ENCODE results near the gene DMWD.

DNA sequence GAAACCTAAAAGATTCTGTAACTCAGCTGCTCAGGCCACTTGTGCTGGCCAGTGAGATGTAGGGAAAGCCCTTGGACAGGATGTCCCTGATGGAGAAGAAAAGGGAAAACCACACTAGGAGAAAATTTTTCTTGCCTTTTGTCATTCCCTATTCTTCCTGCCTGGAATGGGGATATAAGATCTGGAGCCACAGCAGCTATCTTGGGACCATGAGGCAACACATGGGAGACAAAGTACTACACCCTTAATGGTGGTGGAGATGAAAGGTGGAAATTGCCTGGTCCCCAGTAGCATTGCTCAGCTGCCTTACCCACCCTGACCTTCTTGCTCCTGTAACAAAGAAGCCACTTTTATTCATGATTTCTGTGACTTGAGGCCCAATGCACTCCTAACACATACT is 13.1 kb upstream of the DMWD start:
- no peak for TF ChIP-seq CTCF (IDR thresholded peaks at IDR 0.05; ENCODE audit: insufficient read depth, low read length)
- TF ChIP-seq POLR2AphosphoS5 (IDR thresholded peaks at IDR 0.05; ENCODE audit: low read depth) = no peak
- TF ChIP-seq, protein P1, sequence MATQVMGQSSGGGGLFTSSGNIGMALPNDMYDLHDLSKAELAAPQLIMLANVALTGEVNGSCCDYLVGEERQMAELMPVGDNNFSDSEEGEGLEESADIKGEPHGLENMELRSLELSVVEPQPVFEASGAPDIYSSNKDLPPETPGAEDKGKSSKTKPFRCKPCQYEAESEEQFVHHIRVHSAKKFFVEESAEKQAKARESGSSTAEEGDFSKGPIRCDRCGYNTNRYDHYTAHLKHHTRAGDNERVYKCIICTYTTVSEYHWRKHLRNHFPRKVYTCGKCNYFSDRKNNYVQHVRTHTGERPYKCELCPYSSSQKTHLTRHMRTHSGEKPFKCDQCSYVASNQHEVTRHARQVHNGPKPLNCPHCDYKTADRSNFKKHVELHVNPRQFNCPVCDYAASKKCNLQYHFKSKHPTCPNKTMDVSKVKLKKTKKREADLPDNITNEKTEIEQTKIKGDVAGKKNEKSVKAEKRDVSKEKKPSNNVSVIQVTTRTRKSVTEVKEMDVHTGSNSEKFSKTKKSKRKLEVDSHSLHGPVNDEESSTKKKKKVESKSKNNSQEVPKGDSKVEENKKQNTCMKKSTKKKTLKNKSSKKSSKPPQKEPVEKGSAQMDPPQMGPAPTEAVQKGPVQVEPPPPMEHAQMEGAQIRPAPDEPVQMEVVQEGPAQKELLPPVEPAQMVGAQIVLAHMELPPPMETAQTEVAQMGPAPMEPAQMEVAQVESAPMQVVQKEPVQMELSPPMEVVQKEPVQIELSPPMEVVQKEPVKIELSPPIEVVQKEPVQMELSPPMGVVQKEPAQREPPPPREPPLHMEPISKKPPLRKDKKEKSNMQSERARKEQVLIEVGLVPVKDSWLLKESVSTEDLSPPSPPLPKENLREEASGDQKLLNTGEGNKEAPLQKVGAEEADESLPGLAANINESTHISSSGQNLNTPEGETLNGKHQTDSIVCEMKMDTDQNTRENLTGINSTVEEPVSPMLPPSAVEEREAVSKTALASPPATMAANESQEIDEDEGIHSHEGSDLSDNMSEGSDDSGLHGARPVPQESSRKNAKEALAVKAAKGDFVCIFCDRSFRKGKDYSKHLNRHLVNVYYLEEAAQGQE (IDR thresholded peaks at IDR 0.05; ENCODE audit: insufficient replicate concordance, low read depth) = no peak
